ENCODE measurements around the gene ZBTB34. TPM values are rescaled to one million over a fixed set of nuclear protein-coding genes. Genes with fewer than 3 reads are reported as not detected.

ZBTB34 gene
- total and polyA plus RNA-seq, 4 donors, result 1.1 to 9.5 (median 3.4) TPM

GRCh38 chr9:126833020-126833419, 27.4 kb upstream of the ZBTB34 start:
- DNase-seq (ENCODE audit: low spot score), result no peak
- WGBS, result 97% methylated on average over 24 of the region's 24 CpGs
- no peak overlapping the region for H3K27ac ChIP-seq (ENCODE audit: low read depth in 1 of 2, low read length in 2 of 2)
- H3K4me1 ChIP-seq (ENCODE audit: control insufficient read depth in 4 of 4, insufficient read depth in 4 of 4, low read length in 3 of 4), result peaks cover 0 to 1% (median 0%) of the 10 kb centered on the region in 4 donors
- no peak overlapping the region for H3K4me3 ChIP-seq (ENCODE audit: low read depth in 1 of 3, low read length in 3 of 3)
- H3K9ac ChIP-seq (ENCODE audit: low read depth in 1 of 2, low read length in 2 of 2), result no peak overlapping the region
- no peaks in the 10 kb centered on the region for H3K27me3 ChIP-seq (ENCODE audit: control insufficient read depth in 4 of 4, insufficient read depth in 4 of 4, low read length in 3 of 4)
- H3K36me3 ChIP-seq (ENCODE audit: control insufficient read depth in 4 of 4, insufficient read depth in 3 of 4, low read depth in 1 of 4, low read length in 3 of 4), result peaks cover 9 to 31% (median 18%) of the 10 kb centered on the region in 4 donors
- TF ChIP-seq TAF1 (conservative IDR thresholded peaks at IDR 0.05) (no peak), SP1 (IDR thresholded peaks at IDR 0.05) (no peak), HNF4G (IDR thresholded peaks at IDR 0.05) (no peak), CTCF (IDR thresholded peaks at IDR 0.05; ENCODE audit: low read depth, low read length, missing input control) (no peak), RXRA (IDR thresholded peaks at IDR 0.05) (no peak), HNF4A (conservative IDR thresholded peaks at IDR 0.05) (no peak), JUND (IDR thresholded peaks at IDR 0.05) (no peak), FOXA2 (IDR thresholded peaks at IDR 0.05) (no peak), RAD21 (IDR thresholded peaks at IDR 0.05) (no peak), EGR1 (IDR thresholded peaks at IDR 0.05; ENCODE audit: low read depth in 2 of 2) (no peak), GABPA (IDR thresholded peaks at IDR 0.05 in 1 of 2, conservative IDR thresholded peaks at IDR 0.05 in 1 of 2) (no peak)
- TF ChIP-seq, protein P1, sequence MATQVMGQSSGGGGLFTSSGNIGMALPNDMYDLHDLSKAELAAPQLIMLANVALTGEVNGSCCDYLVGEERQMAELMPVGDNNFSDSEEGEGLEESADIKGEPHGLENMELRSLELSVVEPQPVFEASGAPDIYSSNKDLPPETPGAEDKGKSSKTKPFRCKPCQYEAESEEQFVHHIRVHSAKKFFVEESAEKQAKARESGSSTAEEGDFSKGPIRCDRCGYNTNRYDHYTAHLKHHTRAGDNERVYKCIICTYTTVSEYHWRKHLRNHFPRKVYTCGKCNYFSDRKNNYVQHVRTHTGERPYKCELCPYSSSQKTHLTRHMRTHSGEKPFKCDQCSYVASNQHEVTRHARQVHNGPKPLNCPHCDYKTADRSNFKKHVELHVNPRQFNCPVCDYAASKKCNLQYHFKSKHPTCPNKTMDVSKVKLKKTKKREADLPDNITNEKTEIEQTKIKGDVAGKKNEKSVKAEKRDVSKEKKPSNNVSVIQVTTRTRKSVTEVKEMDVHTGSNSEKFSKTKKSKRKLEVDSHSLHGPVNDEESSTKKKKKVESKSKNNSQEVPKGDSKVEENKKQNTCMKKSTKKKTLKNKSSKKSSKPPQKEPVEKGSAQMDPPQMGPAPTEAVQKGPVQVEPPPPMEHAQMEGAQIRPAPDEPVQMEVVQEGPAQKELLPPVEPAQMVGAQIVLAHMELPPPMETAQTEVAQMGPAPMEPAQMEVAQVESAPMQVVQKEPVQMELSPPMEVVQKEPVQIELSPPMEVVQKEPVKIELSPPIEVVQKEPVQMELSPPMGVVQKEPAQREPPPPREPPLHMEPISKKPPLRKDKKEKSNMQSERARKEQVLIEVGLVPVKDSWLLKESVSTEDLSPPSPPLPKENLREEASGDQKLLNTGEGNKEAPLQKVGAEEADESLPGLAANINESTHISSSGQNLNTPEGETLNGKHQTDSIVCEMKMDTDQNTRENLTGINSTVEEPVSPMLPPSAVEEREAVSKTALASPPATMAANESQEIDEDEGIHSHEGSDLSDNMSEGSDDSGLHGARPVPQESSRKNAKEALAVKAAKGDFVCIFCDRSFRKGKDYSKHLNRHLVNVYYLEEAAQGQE (IDR thresholded peaks at IDR 0.05), result no peak
- TF ChIP-seq, protein P2, sequence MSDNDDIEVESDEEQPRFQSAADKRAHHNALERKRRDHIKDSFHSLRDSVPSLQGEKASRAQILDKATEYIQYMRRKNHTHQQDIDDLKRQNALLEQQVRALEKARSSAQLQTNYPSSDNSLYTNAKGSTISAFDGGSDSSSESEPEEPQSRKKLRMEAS (IDR thresholded peaks at IDR 0.05), result no peak
- no peaks in the 10 kb centered on the region for H3K9me3 ChIP-seq (ENCODE audit: control insufficient read depth in 4 of 4, low read length in 3 of 4)

GRCh38 chr9:126833710-126834345, 26.6 kb upstream of the ZBTB34 start:
- Histone ChIP-seq H3K4me3 (ENCODE audit: low read depth in 1 of 3, low read length in 3 of 3) (no peak overlapping the region), H3K9me3 (ENCODE audit: control insufficient read depth in 4 of 4, low read length in 3 of 4) (no peaks in the 10 kb centered on the region), H3K9ac (ENCODE audit: low read depth in 1 of 2, low read length in 2 of 2) (no peak overlapping the region), H3K27me3 (ENCODE audit: control insufficient read depth in 4 of 4, insufficient read depth in 4 of 4, low read length in 3 of 4) (no peaks in the 10 kb centered on the region), H3K4me1 (ENCODE audit: control insufficient read depth in 4 of 4, insufficient read depth in 4 of 4, low read length in 3 of 4) (peaks cover 0 to 3% (median 1%) of the 10 kb centered on the region in 4 donors), H3K36me3 (ENCODE audit: control insufficient read depth in 4 of 4, insufficient read depth in 3 of 4, low read depth in 1 of 4, low read length in 3 of 4) (peaks cover 12 to 39% (median 20%) of the 10 kb centered on the region in 4 donors), H3K27ac (ENCODE audit: low read depth in 1 of 2, low read length in 2 of 2) (no peak overlapping the region)
- no peak for DNase-seq (ENCODE audit: low spot score)
- 95% methylated on average over 8 of the region's 8 CpGs for WGBS
- TF ChIP-seq ZBTB33 (IDR thresholded peaks at IDR 0.05) (no peak), RAD21 (IDR thresholded peaks at IDR 0.05) (no peak), HNF4A (conservative IDR thresholded peaks at IDR 0.05) (no peak), FOXA1 (IDR thresholded peaks at IDR 0.05) (no peak), FOXA2 (IDR thresholded peaks at IDR 0.05) (no peak), TAF1 (conservative IDR thresholded peaks at IDR 0.05) (no peak), CTCF (IDR thresholded peaks at IDR 0.05; ENCODE audit: low read depth, low read length, missing input control) (no peak), NR2F2 (IDR thresholded peaks at IDR 0.05) (no peak), SP1 (IDR thresholded peaks at IDR 0.05) (no peak), EGR1 (IDR thresholded peaks at IDR 0.05; ENCODE audit: low read depth in 2 of 2) (no peak), GABPA (IDR thresholded peaks at IDR 0.05 in 1 of 2, conservative IDR thresholded peaks at IDR 0.05 in 1 of 2) (no peak), HNF4G (IDR thresholded peaks at IDR 0.05) (no peak), RXRA (IDR thresholded peaks at IDR 0.05) (no peak), YY1 (IDR thresholded peaks at IDR 0.05) (no peak), JUND (IDR thresholded peaks at IDR 0.05) (no peak)
- TF ChIP-seq, protein P1 (IDR thresholded peaks at IDR 0.05), result no peak
